ENCODE measurements around the gene CLEC2L. TPM values are rescaled to one million over a fixed set of nuclear protein-coding genes. Genes with fewer than 3 reads are reported as not detected.

Gene CLEC2L
- total RNA-seq, 4 donors from 2014 or later: 0.21 to 0.43 (median 0.26) TPM; not detected in 1

GRCh38 chr7:139574618-139575337 lies 51.3 kb downstream of the CLEC2L start:
- Histone ChIP-seq H3K27ac (no peak overlapping the region), H3K27me3 (no peaks in the 10 kb centered on the region), H3K36me3 (no peaks in the 10 kb centered on the region), H3K4me1 (no peaks in the 10 kb centered on the region), H3K9me3 (no peaks in the 10 kb centered on the region), H3K4me3 (no peak overlapping the region)
- no peak for DNase-seq
- intact Hi-C loops (cut with DNase I; ENCODE audit: low total_unique reads): no loop called here
- no peak for TF ChIP-seq POLR2A (IDR thresholded peaks at IDR 0.05)

- no peaks in the 10 kb centered on the region for H3K4me1 ChIP-seq
- H3K27ac ChIP-seq: no peak overlapping the region
- no peaks in the 10 kb centered on the region for H3K9me3 ChIP-seq
- H3K27me3 ChIP-seq: no peaks in the 10 kb centered on the region
- TF ChIP-seq CTCF (IDR thresholded peaks at IDR 0.05) (no peak), POLR2A (IDR thresholded peaks at IDR 0.05) (no peak)
- intact Hi-C loops (cut with DNase I; ENCODE audit: low total_unique reads): no loop called here
- no peak overlapping the region for H3K4me3 ChIP-seq
- DNase-seq: no peak
- H3K36me3 ChIP-seq: no peaks in the 10 kb centered on the region
These were observed 51.8 kb downstream of the CLEC2L start for GRCh38 chr7:139575338-139575680.

GRCh38 chr7:139576179-139576973 lies 52.9 kb downstream of the CLEC2L start:
- peak in 1 of 2 donors; percentile 10 for DNase-seq
- no peaks in the 10 kb centered on the region for H3K36me3 ChIP-seq
- no peaks in the 10 kb centered on the region for H3K4me1 ChIP-seq
- no peaks in the 10 kb centered on the region for H3K27me3 ChIP-seq
- no peak overlapping the region for H3K4me3 ChIP-seq
- TF ChIP-seq CTCF (IDR thresholded peaks at IDR 0.05): no peak
- TF ChIP-seq POLR2A (IDR thresholded peaks at IDR 0.05): no peak
- intact Hi-C loops (cut with DNase I; ENCODE audit: low total_unique reads): no loop called here
- H3K27ac ChIP-seq: no peak overlapping the region
- H3K9me3 ChIP-seq: no peaks in the 10 kb centered on the region

GRCh38 chr7:139580435-139580834 lies 57.0 kb downstream of the CLEC2L start:
- Histone ChIP-seq H3K4me3 (no peak overlapping the region), H3K36me3 (no peaks in the 10 kb centered on the region), H3K4me1 (no peaks in the 10 kb centered on the region), H3K27ac (no peak overlapping the region), H3K27me3 (no peaks in the 10 kb centered on the region), H3K9me3 (no peaks in the 10 kb centered on the region)
- DNase-seq: no peak
- TF ChIP-seq POLR2A (IDR thresholded peaks at IDR 0.05): no peak
- no peak for TF ChIP-seq CTCF (IDR thresholded peaks at IDR 0.05)
- intact Hi-C loops (cut with DNase I; ENCODE audit: low total_unique reads): no loop called here

GRCh38 chr7:139582130-139582650 lies 58.7 kb downstream of the CLEC2L start:
- intact Hi-C loops (cut with DNase I; ENCODE audit: low total_unique reads): no loop called here
- no peak for TF ChIP-seq CTCF (IDR thresholded peaks at IDR 0.05)
- TF ChIP-seq POLR2A (IDR thresholded peaks at IDR 0.05): no peak
- no peaks in the 10 kb centered on the region for H3K9me3 ChIP-seq
- H3K27ac ChIP-seq: no peak overlapping the region
- DNase-seq: peak in 1 of 2 donors; percentile 10
- H3K4me3 ChIP-seq: no peak overlapping the region
- H3K27me3 ChIP-seq: no peaks in the 10 kb centered on the region
- no peaks in the 10 kb centered on the region for H3K36me3 ChIP-seq
- no peaks in the 10 kb centered on the region for H3K4me1 ChIP-seq
